Measurements from ENCODE around the gene AADACL4.

- no peak for TF ChIP-seq POLR2AphosphoS5 (IDR thresholded peaks at IDR 0.05)
- no peak for TF ChIP-seq CTCF (IDR thresholded peaks at IDR 0.05)
These were observed 9.1 kb upstream of the AADACL4 start for GRCh38 chr1:12634696-12635202.
